Mucosa of descending colon (tissue), 3 donors: ENCODE measurements around the gene SMAD4. TPM values are rescaled to one million over a fixed set of nuclear protein-coding genes. Genes with fewer than 3 reads are reported as not detected.

Experiments used
- ATAC-seq: fragments of 200-7000 bp; cut with Tn5 transposase; one replicate; pipeline ENCODE4 v1.9.1; 2020; ENCODE audit warnings: mild to moderate bottlenecking, moderate library complexity
- DNase-seq, 3 donors: peaks; one replicate each; pipeline ENCODE4 v3.0.0-alpha.2; 2020
- H3K36me3 ChIP-seq: fragments of 200-600 bp; one replicate; pipeline ENCODE4 v1.8.0; 2021; ENCODE audit warnings: low read depth, mild to moderate bottlenecking
- H3K4me1 ChIP-seq: fragments of 200-600 bp; one replicate; pipeline ENCODE4 v1.8.0; 2021; ENCODE audit warnings: low read depth, mild to moderate bottlenecking
- H3K4me3 ChIP-seq: fragments of 200-600 bp; one replicate; pipeline ENCODE4 v1.8.0; 2021; ENCODE audit warnings: mild to moderate bottlenecking
- H3K9me3 ChIP-seq: fragments of 200-600 bp; one replicate; pipeline ENCODE4 v1.8.0; 2021; ENCODE audit warnings: mild to moderate bottlenecking
- CTCF ChIP-seq: fragments of 200-600 bp; IDR thresholded peaks from one replicate; pipeline ENCODE4 v1.8.0; 2022; ENCODE audit warnings: antibody characterized with exemption, mild to moderate bottlenecking
- intact Hi-C, 2 donors: fragments of 100-400 bp; cut with DNase I in 1 of 2; cut with micrococcal nuclease in 1 of 2; formaldehyde crosslinking; loops; one replicate each; pipeline versions ENCODE4 v1.11.0 to v1.11.1; 2022; cut with DNase I, micrococcal nuclease
- total RNA-seq, 3 donors: library from RNA; stranded (reverse); fragmentation: NEBNext Ultra II Directional in 2 of 3; extraction: Animal tissue kit (Norgen Biotek cat#: 25700) in 2 of 3; gene quantifications; one replicate each; pipeline versions ENCODE4 v1.2.1 to v1.2.4, GENCODE V29; 2021 to 2023
- donor health status: DM: no; HTN: no; CAD: no; lungs with moderate emphysema.
- donor health status: DM: no; HTN: no; CAD: no.
- donor health status: DM: no; HTN: yes; CAD: no.

The SMAD4 gene
- total RNA-seq, 3 donors from 2014 or later, result 78.7 to 131 (median 93.1) TPM

GRCh38 chr18:51133580-51134160 lies 103.7 kb downstream of the SMAD4 start:
- no peak for DNase-seq
- H3K4me1 ChIP-seq, result no peaks in the 10 kb centered on the region
- H3K36me3 ChIP-seq, result no peaks in the 10 kb centered on the region
- H3K4me3 ChIP-seq, result no peak overlapping the region
- no peaks in the 10 kb centered on the region for H3K9me3 ChIP-seq
- intact Hi-C loops, result no loop called here
- TF ChIP-seq CTCF, result no peak
- ATAC-seq, result no peak

Other genes with a start within 250 kb of the SMAD4 start
- under 1 TPM; 0.23 to 0.48 (median 0.28) TPM for gene MRO, start 210.2 kb upstream of the SMAD4 start, total RNA-seq
- gene ME2, start 151.1 kb upstream of the SMAD4 start, total RNA-seq, result 10 to 100 TPM; 64.2 to 85.2 (median 74.6) TPM
- gene ELAC1, start 62.2 kb upstream of the SMAD4 start, total RNA-seq, result 10 to 100 TPM in 2 of 3 donors, 1 to 10 TPM in 1; 5.3 to 11.5 (median 11.3) TPM
- 10 to 100 TPM; 20.8 to 30.1 (median 27.0) TPM for gene MEX3C, start 167.5 kb downstream of the SMAD4 start, total RNA-seq